Activated CD8-positive, alpha-beta T cell treated with anti-CD3 and anti-CD28 coated beads, Interleukin-2, amount 10 ng/mL, durations not matched to agents 7 days and 5 days (primary cell): ENCODE results near the gene CLTA. TPM values are rescaled to one million over a fixed set of nuclear protein-coding genes. Genes with fewer than 3 reads are reported as not detected.

Experiments
- ATAC-seq: fragments of 150-1000 bp; cut with Tn5 transposase; one replicate; pipeline ENCODE4 v1.10.0; 2021; ENCODE audit warnings: moderate library complexity
- CTCF ChIA-PET: fragments of 350-600 bp; sonication (Branson Sonifier 250); formaldehyde crosslinking; loops from one replicate; lab custom pipeline; 2021; ENCODE audit warnings: antibody characterized with exemption; lab: Charles Lee
- POLR2A ChIA-PET: fragments of 350-600 bp; sonication (Branson Sonifier 250); formaldehyde crosslinking; loops from one replicate; lab custom pipeline; 2021; ENCODE audit warnings: antibody characterized with exemption; lab: Charles Lee
- DNase-seq: peaks from one replicate; pipeline ENCODE4 v3.0.0-alpha.2; 2020
- H3K27ac Mint-ChIP-seq: one replicate; pipeline ENCODE4 v1.8.0; 2021; ENCODE audit warnings: mild to moderate bottlenecking, mixed read lengths
- H3K27me3 Mint-ChIP-seq: one replicate; pipeline ENCODE4 v1.8.0; 2021; ENCODE audit warnings: low read depth, mixed read lengths
- H3K36me3 Mint-ChIP-seq: one replicate; pipeline ENCODE4 v1.8.0; 2021; ENCODE audit warnings: low read depth, mixed read lengths
- H3K4me1 Mint-ChIP-seq: one replicate; pipeline ENCODE4 v1.8.0; 2021; ENCODE audit warnings: low read depth, mixed read lengths
- H3K4me3 Mint-ChIP-seq: one replicate; pipeline ENCODE4 v1.8.0; 2021; ENCODE audit warnings: mild to moderate bottlenecking, mixed read lengths
- H3K9me3 Mint-ChIP-seq: one replicate; pipeline ENCODE4 v1.8.0; 2022; ENCODE audit warnings: mixed read lengths; ENCODE audit not compliant: insufficient read depth
- total RNA-seq, 2 experiments: library from RNA; stranded (reverse); gene quantifications; one replicate each; pipeline ENCODE4 v1.2.3, GENCODE V29; 2021

Gene CLTA
- total RNA-seq, result 100 to 1,000 TPM; 167 to 170 TPM

GRCh38 chr9:36190388-36191289, at the start of gene CLTA:
TSS of gene CLTA (plus strand) at chr9:36190921. CDS start at chr9:36191057, 136 bp downstream.
- ChIA-PET POLR2A (interaction anchor here (0.6 to 4.2 kb wide), 22 partner anchors 9 to 1029 kb away, joined by 3 to 26 read pairs (median 4); partner anchors contain the start of genes CCIN, GNE, RNF38 and UNC13B), CTCF (interaction anchor here (0.7 to 6.3 kb wide), 41 partner anchors 8 to 538 kb away, joined by 3 to 71 read pairs (median 5); partner anchors contain the start of genes CCIN, GLIPR2 and GNE)
- Mint-ChIP-seq H3K27ac (peak within 1 kb of the TSS; percentile 91), H3K36me3 (peaks cover 34% of the 10 kb centered on the region), H3K27me3 (peaks cover 8% of the 10 kb centered on the region), H3K4me1 (peaks cover 55% of the 10 kb centered on the region), H3K9me3 (no peaks in the 10 kb centered on the region), H3K4me3 (peak within 1 kb of the TSS; percentile 93)
- DNase-seq (peak; percentile 98), ATAC-seq (peak; percentile 98)

GRCh38 chr9:36141288-36141687, 49.4 kb upstream of the CLTA start:
- peak overlapping the region; percentile 88 for H3K27ac Mint-ChIP-seq
- ATAC-seq (no peak), DNase-seq (no peak)
- ChIA-PET CTCF (interaction anchor here (1.3 to 4.0 kb wide), 2 partner anchors 25 to 38 kb away, joined by 4 to 22 read pairs; no protein-coding TSS in a partner anchor), POLR2A (no interaction called here)
- H3K4me1 Mint-ChIP-seq, result peaks cover 92% of the 10 kb centered on the region
- H3K4me3 Mint-ChIP-seq, result peak overlapping the region; percentile 67
- H3K36me3 Mint-ChIP-seq, result peaks cover 71% of the 10 kb centered on the region
- peaks cover 5% of the 10 kb centered on the region for H3K9me3 Mint-ChIP-seq
- peaks cover 4% of the 10 kb centered on the region for H3K27me3 Mint-ChIP-seq

GRCh38 chr9:36141761-36142160, 49.0 kb upstream of the CLTA start:
- POLR2A ChIA-PET, result no interaction called here
- peak overlapping the region; percentile 91 for H3K27ac Mint-ChIP-seq
- H3K36me3 Mint-ChIP-seq, result peaks cover 74% of the 10 kb centered on the region
- no peak overlapping the region for H3K4me3 Mint-ChIP-seq
- peaks cover 4% of the 10 kb centered on the region for H3K27me3 Mint-ChIP-seq
- peaks cover 6% of the 10 kb centered on the region for H3K9me3 Mint-ChIP-seq
- DNase-seq (no peak), ATAC-seq (no peak)
- CTCF ChIA-PET, result interaction anchor here (1.3 to 4.0 kb wide), 3 partner anchors 25 to 38 kb away, joined by 3 to 22 read pairs (median 4); no protein-coding TSS in a partner anchor
- H3K4me1 Mint-ChIP-seq, result peaks cover 94% of the 10 kb centered on the region

GRCh38 chr9:36142510-36143244, 48.0 kb upstream of the CLTA start:
- no peak for DNase-seq
- H3K27ac Mint-ChIP-seq, result peak overlapping the region; percentile 91
- ATAC-seq, result peak; percentile 16
- H3K4me1 Mint-ChIP-seq, result peaks cover 96% of the 10 kb centered on the region
- ChIA-PET POLR2A (interaction anchor here (0.8 to 3.4 kb wide), 2 partner anchors 48 to 116 kb away, joined by 3 to 26 read pairs; partner anchors contain the start of genes CLTA and GNE), CTCF (interaction anchor here (1.0 to 4.0 kb wide), 5 partner anchors 22 to 42 kb away, joined by 3 to 22 read pairs (median 4); no protein-coding TSS in a partner anchor)
- peaks cover 3% of the 10 kb centered on the region for H3K27me3 Mint-ChIP-seq
- peak overlapping the region; percentile 79 for H3K4me3 Mint-ChIP-seq
- H3K36me3 Mint-ChIP-seq, result peaks cover 76% of the 10 kb centered on the region
- peaks cover 6% of the 10 kb centered on the region for H3K9me3 Mint-ChIP-seq

- peaks cover 6% of the 10 kb centered on the region for H3K9me3 Mint-ChIP-seq
- DNase-seq (no peak), ATAC-seq (no peak)
- ChIA-PET POLR2A (interaction anchor here (0.6 to 3.4 kb wide), 5 partner anchors 9 to 115 kb away, joined by 3 to 26 read pairs (median 3); partner anchors contain the start of genes CLTA and GNE), CTCF (interaction anchor here (1.0 to 4.0 kb wide), 5 partner anchors 21 to 43 kb away, joined by 3 to 22 read pairs (median 9); no protein-coding TSS in a partner anchor)
- H3K27me3 Mint-ChIP-seq, result no peaks in the 10 kb centered on the region
- peaks cover 78% of the 10 kb centered on the region for H3K36me3 Mint-ChIP-seq
- peak overlapping the region; percentile 91 for H3K27ac Mint-ChIP-seq
- H3K4me3 Mint-ChIP-seq, result peak overlapping the region; percentile 79
- H3K4me1 Mint-ChIP-seq, result peaks cover 96% of the 10 kb centered on the region
Measured at GRCh38 chr9:36143245-36143641, 47.5 kb upstream of the CLTA start.

GRCh38 chr9:36144309-36145232, 46.1 kb upstream of the CLTA start:
- H3K27me3 Mint-ChIP-seq, result no peaks in the 10 kb centered on the region
- ATAC-seq (peak; percentile 34), DNase-seq (peak; percentile 64)
- H3K4me1 Mint-ChIP-seq, result peaks cover 95% of the 10 kb centered on the region
- peak overlapping the region; percentile 91 for H3K27ac Mint-ChIP-seq
- POLR2A ChIA-PET, result interaction anchor here (1.1 to 3.4 kb wide), 3 partner anchors 24 to 108 kb away, joined by 3 to 26 read pairs (median 3); partner anchors contain the start of genes CLTA and RECK
- H3K36me3 Mint-ChIP-seq, result peaks cover 78% of the 10 kb centered on the region
- H3K4me3 Mint-ChIP-seq, result peak overlapping the region; percentile 79
- CTCF ChIA-PET, result interaction anchor here (0.8 to 4.0 kb wide), 11 partner anchors 10 to 184 kb away, joined by 3 to 22 read pairs (median 4); partner anchors contain the start of gene CLTA
- H3K9me3 Mint-ChIP-seq, result peaks cover 6% of the 10 kb centered on the region

GRCh38 chr9:36145970-36146369, 44.8 kb upstream of the CLTA start:
- CTCF ChIA-PET, result no interaction called here
- Mint-ChIP-seq H3K9me3 (peaks cover 6% of the 10 kb centered on the region), H3K27ac (no peak overlapping the region), H3K27me3 (no peaks in the 10 kb centered on the region), H3K4me1 (peaks cover 94% of the 10 kb centered on the region), H3K4me3 (no peak overlapping the region), H3K36me3 (peaks cover 84% of the 10 kb centered on the region)
- POLR2A ChIA-PET, result no interaction called here
- no peak for DNase-seq
- ATAC-seq, result no peak

GRCh38 chr9:36146651-36147050, 44.1 kb upstream of the CLTA start:
- Mint-ChIP-seq H3K4me3 (no peak overlapping the region), H3K36me3 (peaks cover 88% of the 10 kb centered on the region), H3K27me3 (no peaks in the 10 kb centered on the region), H3K4me1 (peaks cover 94% of the 10 kb centered on the region), H3K9me3 (peaks cover 6% of the 10 kb centered on the region), H3K27ac (peak overlapping the region; percentile 54)
- DNase-seq, result no peak
- ATAC-seq, result no peak
- CTCF ChIA-PET, result interaction anchor here (1.4 to 6.9 kb wide), 2 partner anchors 20 to 43 kb away, joined by 5 to 66 read pairs; no protein-coding TSS in a partner anchor
- POLR2A ChIA-PET, result no interaction called here

- Mint-ChIP-seq H3K27ac (peak overlapping the region; percentile 75), H3K9me3 (peaks cover 6% of the 10 kb centered on the region), H3K36me3 (peaks cover 87% of the 10 kb centered on the region), H3K4me3 (no peak overlapping the region), H3K27me3 (no peaks in the 10 kb centered on the region), H3K4me1 (peaks cover 93% of the 10 kb centered on the region)
- DNase-seq (no peak), ATAC-seq (no peak)
- POLR2A ChIA-PET, result interaction anchor here (0.9 kb wide), 1 partner anchor 11 kb away, joined by 3 read pairs; the partner anchor contains the start of gene GLIPR2
- CTCF ChIA-PET, result interaction anchor here (1.4 to 6.9 kb wide), 3 partner anchors 19 to 44 kb away, joined by 5 to 66 read pairs (median 8); no protein-coding TSS in a partner anchor
Measured at GRCh38 chr9:36147441-36148175, 43.1 kb upstream of the CLTA start.
